Fibroblast of villous mesenchyme (primary cell): ENCODE data around the gene SCYGR3. TPM values are rescaled to one million over a fixed set of nuclear protein-coding genes. Genes with fewer than 3 reads are reported as not detected.

Source experiments
- DNase-seq: peaks from one replicate; pipeline ENCODE4 v3.0.0-alpha.2; 2010; ENCODE audit warnings: low read depth
- H3K4me3 ChIP-seq: 2 replicates; pipeline ENCODE4 v1.5.1; 2011; ENCODE audit warnings: low read depth, mild to moderate bottlenecking, low read length
- CTCF ChIP-seq: IDR thresholded peaks from 2 replicates; pipeline ENCODE4 v1.5.1; 2012; ENCODE audit warnings: low read depth, mild to moderate bottlenecking, low read length; ENCODE audit not compliant: insufficient read depth
- total RNA-seq: library from RNA; depleted of rRNA; stranded (reverse); fragments of >200 nt; gene quantifications from 2 replicates; pipeline ENCODE4 v1.2.3, GENCODE V29; 2012

The SCYGR3 gene
- total RNA-seq, 1 donor = not detected

- TF ChIP-seq CTCF = no peak
- peak; percentile 25 for DNase-seq
Observed at GRCh38 chr2:227592694-227593387, 21.8 kb downstream of the SCYGR3 start.

GRCh38 chr2:227582369-227582768 is 32.3 kb downstream of the SCYGR3 start:
- no peak for DNase-seq
- TF ChIP-seq CTCF = no peak
- no peak overlapping the region for H3K4me3 ChIP-seq

More at GRCh38 chr2:227592694-227593387, 21.8 kb downstream of the SCYGR3 start:
- H3K4me3 ChIP-seq = no peak overlapping the region

- no peak for DNase-seq
- TF ChIP-seq CTCF = no peak
- no peak overlapping the region for H3K4me3 ChIP-seq
Observed at GRCh38 chr2:227579791-227580190, 34.8 kb downstream of the SCYGR3 start.

GRCh38 chr2:227578642-227579041 is 36.0 kb downstream of the SCYGR3 start:
- TF ChIP-seq CTCF = no peak
- no peak overlapping the region for H3K4me3 ChIP-seq
- no peak for DNase-seq

GRCh38 chr2:227577555-227577954 is 37.1 kb downstream of the SCYGR3 start:
- TF ChIP-seq CTCF = no peak
- DNase-seq = no peak

GRCh38 chr2:227576812-227577211 is 37.8 kb downstream of the SCYGR3 start:
- no peak for DNase-seq
- no peak for TF ChIP-seq CTCF
- no peak overlapping the region for H3K4me3 ChIP-seq

More at GRCh38 chr2:227577555-227577954, 37.1 kb downstream of the SCYGR3 start:
- no peak overlapping the region for H3K4me3 ChIP-seq

- H3K4me3 ChIP-seq = no peak overlapping the region
- DNase-seq = no peak
- no peak for TF ChIP-seq CTCF
Observed at GRCh38 chr2:227576110-227576509, 38.5 kb downstream of the SCYGR3 start.
